M059J (cell line): Measurements from ENCODE around the gene TNPO2. TPM values are rescaled to one million over a fixed set of nuclear protein-coding genes. Genes with fewer than 3 reads are reported as not detected.

ENCODE experiments used
- DNase-seq: peaks from one replicate; pipeline ENCODE4 v3.0.0-alpha.2; 2012; ENCODE audit warnings: low read depth
- total RNA-seq: library from RNA; depleted of rRNA; stranded (reverse); fragments of >200 nt; shearing (Covaris generic); gene quantifications from 2 replicates; pipeline ENCODE4 v1.2.3, GENCODE V29; 2014

TNPO2 gene
- total RNA-seq, 1 experiment from 2014 or later = 32.3 TPM

DNA sequence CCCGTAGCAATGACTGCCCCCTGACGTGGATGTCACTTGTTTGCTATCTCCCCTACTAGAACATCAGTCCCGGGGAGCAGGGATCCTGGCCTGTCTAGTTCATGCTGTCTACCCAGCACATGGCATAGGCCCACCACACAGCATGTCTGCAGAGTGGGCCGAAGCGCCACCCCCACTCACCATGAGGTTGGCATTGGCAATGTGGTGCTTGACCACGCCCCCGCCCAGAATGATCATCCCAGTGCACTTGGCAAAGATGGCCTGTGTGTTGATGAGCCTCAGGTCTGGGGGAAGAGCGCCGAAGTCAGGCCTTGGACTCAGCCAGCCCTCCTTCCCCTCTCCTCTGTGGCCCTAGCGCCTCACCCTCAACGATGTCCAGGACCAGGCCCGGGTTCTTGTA lies 46.8 kb downstream of the TNPO2 start:
- DNase-seq = no peak

DNA sequence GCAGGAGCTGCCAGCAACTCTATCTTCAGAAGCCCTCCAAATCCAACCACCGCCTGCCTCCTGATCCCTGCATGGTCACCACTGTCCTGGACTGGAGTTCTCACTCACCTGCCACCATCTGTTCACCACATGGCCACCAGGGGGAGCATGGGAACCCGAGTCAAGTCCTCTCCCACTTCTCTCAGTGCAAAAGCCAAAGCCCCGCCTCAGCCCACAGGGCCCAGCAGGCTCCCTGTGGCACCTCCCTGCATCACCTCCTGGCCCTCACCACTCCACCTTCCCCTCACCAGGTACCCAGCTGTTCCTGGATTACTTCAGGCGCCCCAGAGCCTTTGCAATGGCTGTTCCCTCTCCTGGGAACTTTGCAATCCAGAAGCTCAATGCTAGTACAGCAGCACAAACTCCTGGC lies 47.3 kb downstream of the TNPO2 start:
- peak; percentile 80 for DNase-seq

DNA sequence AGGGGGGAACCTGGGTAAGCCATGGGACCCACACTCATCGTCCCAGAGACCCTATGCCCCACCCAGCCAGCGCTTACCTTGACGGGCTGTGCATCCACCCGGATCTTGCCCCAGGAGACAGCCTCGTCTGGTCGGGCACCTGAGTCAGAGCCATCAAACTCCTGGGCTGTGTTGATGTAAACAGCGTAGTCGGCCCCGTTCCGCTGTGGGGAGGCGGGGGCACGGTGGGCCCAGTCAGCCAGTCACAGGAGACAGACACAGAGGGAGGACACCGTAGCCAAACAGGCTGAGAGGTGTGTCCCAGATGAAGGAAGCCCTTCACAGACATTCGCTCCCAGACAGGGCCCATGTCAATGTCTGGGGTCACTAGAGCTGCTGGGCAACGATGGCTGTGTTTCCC lies 47.8 kb downstream of the TNPO2 start:
- no peak for DNase-seq

- no peak for DNase-seq
Measured at GRCh38 chr19:12675399-12675798, 48.3 kb downstream of the TNPO2 start.

GRCh38 chr19:12672744-12673143 lies 51.0 kb downstream of the TNPO2 start:
- DNase-seq = no peak

- DNase-seq = no peak
Measured at GRCh38 chr19:12670159-12670928, 53.4 kb downstream of the TNPO2 start.

DNA sequence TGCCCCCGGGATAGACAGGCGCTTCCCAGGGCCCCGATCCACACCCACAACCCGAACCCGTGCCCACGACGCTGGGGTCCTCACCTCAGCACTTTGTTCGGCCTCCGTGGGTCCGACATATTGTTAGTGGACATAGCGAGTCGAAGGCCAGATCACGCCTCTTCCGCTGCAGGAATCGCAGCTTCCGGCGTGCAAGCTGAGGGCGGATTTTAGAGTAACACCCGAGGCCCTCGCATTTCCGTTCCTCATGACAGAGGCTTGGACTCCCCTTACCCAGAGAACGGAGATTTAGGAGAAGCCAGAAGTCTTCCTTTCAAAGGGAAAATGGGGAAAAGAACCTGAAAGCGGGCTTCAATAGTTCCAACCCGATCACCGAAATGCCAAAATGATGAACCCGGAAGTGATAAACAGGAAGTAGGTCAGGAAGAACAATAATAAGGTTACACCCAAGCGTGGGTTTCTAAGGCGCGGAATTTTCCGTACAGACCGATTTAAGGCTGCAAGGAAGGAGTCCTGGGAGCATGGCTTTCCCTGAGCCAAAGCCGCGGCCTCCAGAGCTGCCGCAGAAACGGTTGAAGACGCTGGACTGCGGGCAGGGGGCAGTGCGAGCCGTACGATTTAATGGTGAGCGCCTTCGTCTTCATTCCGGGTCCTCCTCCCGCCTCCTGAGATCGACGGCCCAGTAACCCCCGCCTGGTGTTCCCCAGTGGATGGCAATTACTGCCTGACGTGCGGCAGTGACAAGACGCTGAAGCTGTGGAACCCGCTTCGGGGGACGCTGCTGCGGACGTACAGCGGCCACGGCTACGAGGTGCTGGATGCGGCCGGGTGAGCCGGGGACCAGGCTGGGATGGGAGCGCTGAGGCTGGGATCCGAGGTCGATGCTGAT lies 54.2 kb downstream of the TNPO2 start:
- DNase-seq = peak; percentile 77

- DNase-seq = peak; percentile 66
Measured at GRCh38 chr19:12668932-12669269, 54.8 kb downstream of the TNPO2 start.

DNA sequence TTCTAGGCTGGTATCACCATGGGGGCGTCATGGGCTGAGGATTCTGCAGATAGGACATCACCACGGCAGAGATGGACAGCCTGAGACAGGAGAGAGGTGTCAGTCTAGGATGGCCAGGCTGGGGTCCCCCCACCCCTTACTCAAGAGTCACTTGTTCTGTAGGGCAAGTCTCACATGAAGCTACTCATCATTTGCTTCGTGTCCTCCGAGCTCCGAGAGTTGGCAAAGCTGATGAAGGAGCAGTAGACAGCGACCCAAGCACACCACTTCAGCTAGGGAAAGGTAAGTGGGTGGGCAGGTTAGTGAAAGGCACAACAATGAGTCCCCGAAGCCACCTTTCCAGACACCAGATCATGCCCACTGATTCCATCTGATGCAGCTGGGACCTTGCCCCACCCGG lies 55.4 kb downstream of the TNPO2 start:
- DNase-seq = no peak

- DNase-seq = no peak
Measured at GRCh38 chr19:12667731-12668302, 55.9 kb downstream of the TNPO2 start.

DNA sequence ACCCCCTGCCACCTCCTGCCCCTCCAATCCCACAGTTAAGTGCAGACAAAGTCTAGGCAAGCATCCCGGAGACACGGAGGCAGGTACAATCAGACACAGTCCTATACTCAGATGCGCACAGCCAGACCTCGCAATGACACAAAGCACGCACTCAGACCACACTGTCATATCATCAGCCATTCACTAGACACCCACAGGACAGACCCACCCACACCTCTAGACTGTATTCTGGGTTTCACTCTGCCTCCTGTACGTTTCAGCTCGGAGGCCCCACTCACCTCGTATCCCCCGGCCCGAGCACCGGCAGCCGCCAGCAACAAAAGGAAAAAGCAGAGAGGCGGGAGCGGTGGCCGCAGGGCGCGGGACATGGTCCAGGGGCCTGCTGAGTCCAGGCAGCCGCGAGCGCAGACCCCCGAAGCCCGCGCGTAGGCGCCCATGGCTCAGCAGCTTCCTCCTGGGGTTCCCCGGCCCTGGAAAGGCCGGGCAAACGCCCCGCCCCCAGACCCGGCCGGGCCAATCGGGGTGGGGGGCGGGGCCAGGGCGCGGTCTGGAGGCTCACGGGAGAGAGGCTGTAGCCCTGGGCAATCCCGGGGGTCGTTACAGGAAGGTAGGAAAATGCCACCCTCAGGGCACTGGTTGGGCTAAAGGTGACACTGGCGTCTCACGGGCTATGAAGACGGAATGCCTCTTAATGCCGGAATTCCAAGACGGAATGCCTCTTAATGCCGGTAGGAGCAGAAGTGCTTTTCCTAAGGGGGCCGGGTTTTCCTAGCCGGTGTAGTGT lies 57.3 kb downstream of the TNPO2 start, which contains the start of the genes MAN2B1 and WDR83:
TSS of gene MAN2B1 (minus strand) at position 478 of the 784 bp plus-strand sequence. CDS start at position 437, 41 bp downstream.
TSS of gene WDR83 (plus strand) at position 543 of the 784 bp plus-strand sequence. CDS start 2,984 bp downstream, outside the sequence.
- DNase-seq = peak; percentile 74

GRCh38 chr19:12665671-12666264 lies 58.0 kb downstream of the TNPO2 start:
- DNase-seq = peak; percentile 24

DNA sequence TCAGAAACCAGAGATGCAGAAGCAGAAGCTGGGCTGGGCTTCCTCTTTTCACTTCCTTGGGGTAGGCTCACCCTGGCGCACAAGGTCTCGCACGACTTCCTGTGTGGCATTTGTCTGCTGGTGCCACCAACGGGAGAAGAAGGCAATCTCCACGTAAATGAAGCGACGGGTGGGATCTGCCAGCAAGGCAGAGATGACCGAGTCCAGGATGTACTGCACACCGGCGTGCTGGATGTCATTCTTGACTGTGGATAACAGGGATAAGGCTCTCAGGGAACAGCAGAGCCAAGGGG lies 58.5 kb downstream of the TNPO2 start:
- DNase-seq = no peak

GRCh38 chr19:12664406-12665280 lies 59.1 kb downstream of the TNPO2 start:
- no peak for DNase-seq

GRCh38 chr19:12660980-12661379 lies 62.8 kb downstream of the TNPO2 start:
- no peak for DNase-seq

GRCh38 chr19:12657966-12658365 lies 65.8 kb downstream of the TNPO2 start:
- no peak for DNase-seq

DNA sequence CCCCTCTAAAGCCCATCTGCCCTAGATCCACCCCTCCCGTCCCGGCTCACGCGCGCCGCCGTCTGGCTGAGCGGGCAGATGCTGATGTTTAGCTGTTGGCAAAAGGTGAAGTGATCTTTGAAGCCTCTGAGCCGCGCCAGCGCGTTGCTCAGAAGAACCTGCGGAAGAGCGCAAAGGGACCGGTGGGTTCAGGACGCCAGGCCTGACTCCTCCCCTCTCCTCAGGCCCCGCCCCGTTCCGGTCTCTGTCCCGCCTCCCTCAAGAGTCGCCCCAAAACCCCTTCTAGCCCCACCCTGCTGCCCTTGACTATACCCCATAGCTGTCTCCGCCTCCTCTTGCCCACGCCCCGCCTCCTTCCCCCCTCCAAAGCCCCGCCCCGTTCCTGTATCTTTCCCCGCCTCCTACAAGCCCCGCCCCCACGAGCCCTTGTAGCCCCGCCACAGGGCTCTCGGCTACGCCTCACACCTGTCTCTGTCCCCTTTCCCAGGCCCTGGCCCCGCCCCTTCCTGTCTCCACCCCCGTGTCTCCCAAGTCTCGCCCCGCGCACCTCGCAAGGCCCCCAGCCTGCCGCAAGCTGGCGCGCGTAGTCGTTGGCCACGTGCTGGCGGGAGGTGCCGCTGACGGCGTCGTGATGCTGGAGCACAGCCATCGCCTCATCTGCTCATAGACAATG lies 66.7 kb downstream of the TNPO2 start:
- DNase-seq = no peak

DNA sequence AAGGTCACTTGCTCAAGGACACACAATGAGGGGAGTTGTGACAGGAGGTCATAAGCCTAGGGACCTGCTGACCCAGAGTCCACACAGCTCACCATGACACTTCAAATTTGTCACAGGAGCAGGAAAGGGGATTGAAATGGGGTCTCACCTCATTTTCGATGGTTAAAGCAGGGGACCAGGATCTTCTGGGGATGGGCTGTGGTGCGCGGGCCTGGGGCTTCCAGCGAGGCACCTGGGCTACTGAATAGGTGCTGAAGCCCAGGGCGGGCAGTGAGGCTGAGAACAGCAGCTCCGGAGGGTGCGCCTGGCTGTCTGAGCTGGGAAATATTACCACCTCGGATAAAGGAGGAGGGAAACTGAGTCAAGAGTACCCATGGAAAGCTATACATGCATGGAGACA lies 68.2 kb downstream of the TNPO2 start:
- no peak for DNase-seq

DNA sequence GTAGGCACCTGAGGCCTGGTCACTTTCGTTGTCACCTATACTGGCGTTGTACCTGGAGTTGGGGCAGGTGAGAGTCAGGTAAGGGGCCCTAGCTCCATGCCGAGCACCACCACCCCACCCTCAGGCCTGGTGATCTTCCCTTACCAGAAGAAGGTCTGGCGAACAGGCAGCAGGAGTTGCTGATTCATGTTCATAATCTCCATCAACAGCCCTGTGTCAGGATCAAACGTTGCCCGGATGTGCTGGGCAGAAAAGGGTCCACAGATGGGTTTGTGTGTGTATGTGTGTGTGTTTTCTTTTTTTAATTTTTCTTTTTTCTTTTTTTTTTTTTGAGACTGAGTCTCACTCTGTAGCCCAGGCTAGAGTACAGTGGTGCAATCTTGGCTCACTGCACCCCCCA lies 71.5 kb downstream of the TNPO2 start:
- DNase-seq = no peak

GRCh38 chr19:12649941-12650340 lies 73.8 kb downstream of the TNPO2 start:
- DNase-seq = no peak
